ENCODE results near the gene MMP1.

- TF ChIP-seq CTCF (IDR thresholded peaks at IDR 0.05; ENCODE audit: low read depth, low read length, missing input control) (no peak), SP1 (IDR thresholded peaks at IDR 0.05) (no peak), MAX (IDR thresholded peaks at IDR 0.05) (no peak), HNF4G (IDR thresholded peaks at IDR 0.05) (no peak), RAD21 (IDR thresholded peaks at IDR 0.05) (no peak), GABPA (IDR thresholded peaks at IDR 0.05 in 1 of 2, conservative IDR thresholded peaks at IDR 0.05 in 1 of 2) (no peak), YY1 (IDR thresholded peaks at IDR 0.05) (no peak), NR2F2 (IDR thresholded peaks at IDR 0.05) (no peak), JUND (IDR thresholded peaks at IDR 0.05) (no peak), TAF1 (conservative IDR thresholded peaks at IDR 0.05) (no peak), ZBTB33 (IDR thresholded peaks at IDR 0.05) (no peak), ATF3 (IDR thresholded peaks at IDR 0.05) (no peak), HNF4A (conservative IDR thresholded peaks at IDR 0.05) (no peak)
- TF ChIP-seq, protein P1, sequence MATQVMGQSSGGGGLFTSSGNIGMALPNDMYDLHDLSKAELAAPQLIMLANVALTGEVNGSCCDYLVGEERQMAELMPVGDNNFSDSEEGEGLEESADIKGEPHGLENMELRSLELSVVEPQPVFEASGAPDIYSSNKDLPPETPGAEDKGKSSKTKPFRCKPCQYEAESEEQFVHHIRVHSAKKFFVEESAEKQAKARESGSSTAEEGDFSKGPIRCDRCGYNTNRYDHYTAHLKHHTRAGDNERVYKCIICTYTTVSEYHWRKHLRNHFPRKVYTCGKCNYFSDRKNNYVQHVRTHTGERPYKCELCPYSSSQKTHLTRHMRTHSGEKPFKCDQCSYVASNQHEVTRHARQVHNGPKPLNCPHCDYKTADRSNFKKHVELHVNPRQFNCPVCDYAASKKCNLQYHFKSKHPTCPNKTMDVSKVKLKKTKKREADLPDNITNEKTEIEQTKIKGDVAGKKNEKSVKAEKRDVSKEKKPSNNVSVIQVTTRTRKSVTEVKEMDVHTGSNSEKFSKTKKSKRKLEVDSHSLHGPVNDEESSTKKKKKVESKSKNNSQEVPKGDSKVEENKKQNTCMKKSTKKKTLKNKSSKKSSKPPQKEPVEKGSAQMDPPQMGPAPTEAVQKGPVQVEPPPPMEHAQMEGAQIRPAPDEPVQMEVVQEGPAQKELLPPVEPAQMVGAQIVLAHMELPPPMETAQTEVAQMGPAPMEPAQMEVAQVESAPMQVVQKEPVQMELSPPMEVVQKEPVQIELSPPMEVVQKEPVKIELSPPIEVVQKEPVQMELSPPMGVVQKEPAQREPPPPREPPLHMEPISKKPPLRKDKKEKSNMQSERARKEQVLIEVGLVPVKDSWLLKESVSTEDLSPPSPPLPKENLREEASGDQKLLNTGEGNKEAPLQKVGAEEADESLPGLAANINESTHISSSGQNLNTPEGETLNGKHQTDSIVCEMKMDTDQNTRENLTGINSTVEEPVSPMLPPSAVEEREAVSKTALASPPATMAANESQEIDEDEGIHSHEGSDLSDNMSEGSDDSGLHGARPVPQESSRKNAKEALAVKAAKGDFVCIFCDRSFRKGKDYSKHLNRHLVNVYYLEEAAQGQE (IDR thresholded peaks at IDR 0.05), result no peak
These were observed 9.5 kb downstream of the MMP1 start for GRCh38 chr11:102788334-102788995.
